Glutamatergic neuron (in vitro differentiated cells): ENCODE results near the gene CDH23. TPM values are rescaled to one million over a fixed set of nuclear protein-coding genes. Genes with fewer than 3 reads are reported as not detected.

Experiments
- DNase-seq: peaks from one replicate; pipeline ENCODE4 v3.0.0; 2022
- H3K27ac Mint-ChIP-seq: one replicate; pipeline ENCODE4 v1.8.0; 2020; ENCODE audit warnings: mild to moderate bottlenecking, mixed read lengths, inconsistent platforms; ENCODE audit not compliant: unreplicated experiment
- H3K27me3 Mint-ChIP-seq: one replicate; pipeline ENCODE4 v1.8.0; 2020; ENCODE audit warnings: mild to moderate bottlenecking, moderate library complexity, mixed read lengths, inconsistent platforms; ENCODE audit not compliant: unreplicated experiment
- H3K36me3 Mint-ChIP-seq: one replicate; pipeline ENCODE4 v1.8.0; 2020; ENCODE audit warnings: mild to moderate bottlenecking, mixed read lengths, inconsistent platforms; ENCODE audit not compliant: unreplicated experiment
- H3K4me1 Mint-ChIP-seq: one replicate; pipeline ENCODE4 v1.8.0; 2020; ENCODE audit warnings: mild to moderate bottlenecking, low read depth, mixed read lengths, inconsistent platforms; ENCODE audit not compliant: unreplicated experiment
- H3K4me3 Mint-ChIP-seq: one replicate; pipeline ENCODE4 v1.8.0; 2020; ENCODE audit warnings: mild to moderate bottlenecking, mixed read lengths, inconsistent platforms; ENCODE audit not compliant: unreplicated experiment
- H3K9me3 Mint-ChIP-seq: one replicate; pipeline ENCODE4 v1.8.0; 2020; ENCODE audit warnings: mild to moderate bottlenecking, moderate library complexity, mixed read lengths, inconsistent platforms; ENCODE audit not compliant: unreplicated experiment
- total RNA-seq: library from RNA; stranded (reverse); fragmentation: NEBNext Ultra II Directional; extraction: Animal tissue kit (Norgen Biotek cat#: 25700); gene quantifications from one replicate; pipeline ENCODE4 v1.2.1, GENCODE V29; 2021; ENCODE audit not compliant: unreplicated experiment
- TF ChIP-seq, protein P1 (sequence below): fragments of 200-600 bp; sonication (generic); IDR thresholded peaks from one replicate; pipeline ENCODE4 v1.5.0; 2021; ENCODE audit not compliant: partially characterized antibody, unreplicated experiment

The CDH23 gene
- total RNA-seq, 1 donor from 2014 or later: 2.0 TPM

DNA sequence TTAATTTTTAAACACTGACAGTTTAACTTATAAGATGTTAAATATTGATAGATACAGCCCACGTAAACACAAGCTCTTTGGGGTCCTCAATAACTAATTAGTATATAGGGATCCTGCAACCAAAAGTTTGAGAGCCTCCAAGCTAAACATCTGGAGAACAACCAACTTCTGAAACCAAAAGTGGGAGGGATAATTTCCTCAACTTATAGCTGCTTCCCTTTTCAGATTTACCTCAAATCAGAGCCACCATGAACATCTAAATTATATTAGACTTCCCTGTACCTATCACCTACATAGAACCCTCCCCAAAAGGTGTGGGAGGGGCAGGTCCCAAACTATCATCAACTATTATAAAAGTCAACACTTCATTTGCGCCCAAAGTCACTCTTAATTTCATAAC, 445.7 kb downstream of the CDH23 start:
- peaks cover 51% of the 10 kb centered on the region for H3K4me1 Mint-ChIP-seq

GRCh38 chr10:71842856-71843686, 446.4 kb downstream of the CDH23 start:
- H3K36me3 Mint-ChIP-seq: no peaks in the 10 kb centered on the region
- TF ChIP-seq, protein P1, sequence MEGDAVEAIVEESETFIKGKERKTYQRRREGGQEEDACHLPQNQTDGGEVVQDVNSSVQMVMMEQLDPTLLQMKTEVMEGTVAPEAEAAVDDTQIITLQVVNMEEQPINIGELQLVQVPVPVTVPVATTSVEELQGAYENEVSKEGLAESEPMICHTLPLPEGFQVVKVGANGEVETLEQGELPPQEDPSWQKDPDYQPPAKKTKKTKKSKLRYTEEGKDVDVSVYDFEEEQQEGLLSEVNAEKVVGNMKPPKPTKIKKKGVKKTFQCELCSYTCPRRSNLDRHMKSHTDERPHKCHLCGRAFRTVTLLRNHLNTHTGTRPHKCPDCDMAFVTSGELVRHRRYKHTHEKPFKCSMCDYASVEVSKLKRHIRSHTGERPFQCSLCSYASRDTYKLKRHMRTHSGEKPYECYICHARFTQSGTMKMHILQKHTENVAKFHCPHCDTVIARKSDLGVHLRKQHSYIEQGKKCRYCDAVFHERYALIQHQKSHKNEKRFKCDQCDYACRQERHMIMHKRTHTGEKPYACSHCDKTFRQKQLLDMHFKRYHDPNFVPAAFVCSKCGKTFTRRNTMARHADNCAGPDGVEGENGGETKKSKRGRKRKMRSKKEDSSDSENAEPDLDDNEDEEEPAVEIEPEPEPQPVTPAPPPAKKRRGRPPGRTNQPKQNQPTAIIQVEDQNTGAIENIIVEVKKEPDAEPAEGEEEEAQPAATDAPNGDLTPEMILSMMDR: no peak
- H3K4me3 Mint-ChIP-seq: peak overlapping the region; percentile 65
- no peak for DNase-seq
- H3K9me3 Mint-ChIP-seq: peaks cover 3% of the 10 kb centered on the region
- no peaks in the 10 kb centered on the region for H3K27me3 Mint-ChIP-seq
- peak overlapping the region; percentile 64 for H3K27ac Mint-ChIP-seq
- peaks cover 50% of the 10 kb centered on the region for H3K4me1 Mint-ChIP-seq

More for the DNA sequence above, 445.7 kb downstream of the CDH23 start:
- Mint-ChIP-seq H3K36me3 (no peaks in the 10 kb centered on the region), H3K27ac (no peak overlapping the region), H3K4me3 (no peak overlapping the region), H3K9me3 (peaks cover 10% of the 10 kb centered on the region), H3K27me3 (no peaks in the 10 kb centered on the region)
- TF ChIP-seq, protein P1: no peak
- no peak for DNase-seq

GRCh38 chr10:71844084-71844483, 447.4 kb downstream of the CDH23 start:
- H3K36me3 Mint-ChIP-seq: no peaks in the 10 kb centered on the region
- no peaks in the 10 kb centered on the region for H3K9me3 Mint-ChIP-seq
- H3K27me3 Mint-ChIP-seq: no peaks in the 10 kb centered on the region
- H3K4me3 Mint-ChIP-seq: no peak overlapping the region
- DNase-seq: no peak
- H3K27ac Mint-ChIP-seq: no peak overlapping the region
- TF ChIP-seq, protein P1: no peak
- peaks cover 51% of the 10 kb centered on the region for H3K4me1 Mint-ChIP-seq

GRCh38 chr10:71844695-71845094, 448.0 kb downstream of the CDH23 start:
- H3K36me3 Mint-ChIP-seq: no peaks in the 10 kb centered on the region
- H3K4me1 Mint-ChIP-seq: peaks cover 51% of the 10 kb centered on the region
- DNase-seq: no peak
- H3K4me3 Mint-ChIP-seq: no peak overlapping the region
- no peak overlapping the region for H3K27ac Mint-ChIP-seq
- no peaks in the 10 kb centered on the region for H3K9me3 Mint-ChIP-seq
- H3K27me3 Mint-ChIP-seq: no peaks in the 10 kb centered on the region
- TF ChIP-seq, protein P1: no peak
